DMS 273 (cell line): ENCODE results near the gene SCN9A.

Experiments used
- DNase-seq: peaks from one replicate; lab custom pipeline; 2025; ENCODE audit not compliant: unreplicated experiment; lab: John Stamatoyannopoulos, UW

Gene SCN9A

GRCh38 chr2:166184789-166185188, 191.0 kb downstream of the SCN9A start:
- DNase-seq = no peak

- no peak for DNase-seq
Observed at GRCh38 chr2:166181813-166182154, 194.0 kb downstream of the SCN9A start.

GRCh38 chr2:166180951-166181812, 194.6 kb downstream of the SCN9A start:
- DNase-seq = peak; percentile 76

DNA sequence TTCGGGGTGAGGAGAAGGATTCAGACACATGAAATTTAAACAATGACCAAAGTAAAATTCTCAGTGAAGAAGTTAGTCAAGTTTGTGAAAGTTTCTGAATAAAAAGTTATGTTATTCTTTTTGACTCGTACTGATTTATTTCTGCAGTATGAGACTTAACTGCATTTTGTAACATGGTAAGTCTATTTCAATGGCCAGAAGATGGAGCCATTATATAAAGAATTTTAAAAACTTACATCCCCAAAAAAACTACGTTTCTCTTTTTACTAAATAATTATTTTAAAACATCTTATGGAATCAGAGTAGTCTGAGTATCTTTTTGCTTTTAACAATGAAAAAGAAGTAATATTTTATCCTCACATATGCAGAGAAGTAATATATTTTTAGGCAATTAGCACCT, 196.5 kb downstream of the SCN9A start:
- no peak for DNase-seq

DNA sequence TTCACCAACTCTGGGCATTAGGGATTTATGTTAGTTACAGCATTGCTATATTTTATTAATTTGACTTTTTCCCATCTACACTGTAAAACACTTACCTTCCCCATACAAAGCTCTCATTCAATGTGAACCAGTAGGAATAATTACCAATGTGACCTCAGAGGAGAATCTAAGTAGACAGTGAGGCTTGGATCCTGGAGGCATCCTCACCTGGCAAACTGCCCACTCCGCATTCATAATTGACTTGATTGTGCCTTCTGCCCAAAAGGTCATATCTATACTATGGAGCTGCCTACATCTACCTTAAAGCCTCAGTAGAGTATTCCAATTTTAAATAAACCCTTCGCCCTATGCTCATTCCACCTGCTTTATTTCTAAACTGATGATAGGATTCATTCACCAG, 202.5 kb downstream of the SCN9A start:
- no peak for DNase-seq

- no peak for DNase-seq
Observed at GRCh38 chr2:166171216-166171615, 204.5 kb downstream of the SCN9A start.

GRCh38 chr2:166170356-166170755, 205.4 kb downstream of the SCN9A start:
- no peak for DNase-seq

GRCh38 chr2:166167449-166167848, 208.3 kb downstream of the SCN9A start:
- DNase-seq = no peak

- no peak for DNase-seq
Observed at GRCh38 chr2:166163775-166164174, 212.0 kb downstream of the SCN9A start.

DNA sequence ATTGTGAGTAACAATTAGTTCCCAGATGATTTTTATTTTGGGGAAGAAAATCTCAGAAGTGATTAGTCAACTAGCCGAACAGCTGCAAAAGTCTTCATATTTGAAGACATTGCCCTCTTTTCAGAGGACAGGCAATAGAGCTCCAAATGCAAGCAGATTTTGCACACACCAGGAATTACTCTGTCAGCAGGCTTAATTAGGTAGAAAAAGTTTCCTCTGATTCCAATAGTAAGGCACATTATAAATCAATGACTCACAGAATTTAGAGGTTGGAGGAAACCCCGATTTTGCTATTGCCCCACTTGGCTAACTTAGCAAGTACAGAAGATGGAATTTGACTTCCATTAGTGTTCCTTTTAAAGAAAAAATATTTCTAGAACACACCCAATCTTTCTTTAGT, 217.2 kb downstream of the SCN9A start:
- no peak for DNase-seq

DNA sequence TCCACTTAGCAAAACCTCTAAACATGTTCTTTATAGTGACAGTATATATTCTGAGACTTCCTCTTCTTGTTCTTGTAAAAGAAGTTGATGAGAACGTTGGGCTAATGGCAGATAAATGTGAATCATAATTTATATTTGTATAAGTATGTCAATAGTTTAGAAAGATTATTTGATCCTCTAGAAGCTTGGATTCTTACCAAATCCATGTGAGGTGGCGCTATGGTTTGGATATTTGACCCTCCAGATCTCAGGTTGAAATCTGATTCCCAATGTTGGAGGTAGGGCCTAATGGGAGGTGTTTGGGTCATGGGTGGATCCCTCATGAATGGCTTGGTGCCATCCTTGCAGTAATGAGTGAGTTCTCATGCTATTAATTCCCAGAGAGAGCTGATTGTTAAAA, 218.2 kb downstream of the SCN9A start:
- DNase-seq = no peak

DNA sequence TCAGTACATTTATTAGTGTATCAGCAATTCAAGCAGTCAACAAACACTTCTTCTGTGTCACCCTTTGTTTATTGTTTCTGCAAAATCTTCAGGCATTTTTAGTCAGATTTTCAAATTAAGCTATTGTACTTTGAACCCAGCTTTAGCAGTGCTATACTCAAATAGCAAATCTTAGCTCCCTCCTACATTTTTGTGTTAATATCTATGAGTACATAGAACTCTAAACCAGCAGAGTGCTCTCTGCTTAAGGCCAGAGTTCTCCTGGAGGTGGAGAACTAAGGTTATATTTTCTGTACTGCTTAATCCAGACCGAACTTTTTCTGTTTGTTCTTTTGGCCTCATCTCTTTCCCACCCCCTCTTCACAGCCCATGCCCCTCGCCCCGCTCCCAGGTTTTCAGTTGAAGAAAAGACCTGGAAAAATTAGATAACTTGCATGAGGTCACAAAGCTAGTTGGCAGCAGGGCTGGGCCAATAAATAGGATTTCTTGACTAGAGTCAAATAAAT, 218.7 kb downstream of the SCN9A start:
- no peak for DNase-seq

- no peak for DNase-seq
Observed at GRCh38 chr2:166155589-166155988, 220.2 kb downstream of the SCN9A start.

GRCh38 chr2:166154685-166155338, 220.9 kb downstream of the SCN9A start:
- no peak for DNase-seq

GRCh38 chr2:166152064-166152463, 223.7 kb downstream of the SCN9A start:
- no peak for DNase-seq

DNA sequence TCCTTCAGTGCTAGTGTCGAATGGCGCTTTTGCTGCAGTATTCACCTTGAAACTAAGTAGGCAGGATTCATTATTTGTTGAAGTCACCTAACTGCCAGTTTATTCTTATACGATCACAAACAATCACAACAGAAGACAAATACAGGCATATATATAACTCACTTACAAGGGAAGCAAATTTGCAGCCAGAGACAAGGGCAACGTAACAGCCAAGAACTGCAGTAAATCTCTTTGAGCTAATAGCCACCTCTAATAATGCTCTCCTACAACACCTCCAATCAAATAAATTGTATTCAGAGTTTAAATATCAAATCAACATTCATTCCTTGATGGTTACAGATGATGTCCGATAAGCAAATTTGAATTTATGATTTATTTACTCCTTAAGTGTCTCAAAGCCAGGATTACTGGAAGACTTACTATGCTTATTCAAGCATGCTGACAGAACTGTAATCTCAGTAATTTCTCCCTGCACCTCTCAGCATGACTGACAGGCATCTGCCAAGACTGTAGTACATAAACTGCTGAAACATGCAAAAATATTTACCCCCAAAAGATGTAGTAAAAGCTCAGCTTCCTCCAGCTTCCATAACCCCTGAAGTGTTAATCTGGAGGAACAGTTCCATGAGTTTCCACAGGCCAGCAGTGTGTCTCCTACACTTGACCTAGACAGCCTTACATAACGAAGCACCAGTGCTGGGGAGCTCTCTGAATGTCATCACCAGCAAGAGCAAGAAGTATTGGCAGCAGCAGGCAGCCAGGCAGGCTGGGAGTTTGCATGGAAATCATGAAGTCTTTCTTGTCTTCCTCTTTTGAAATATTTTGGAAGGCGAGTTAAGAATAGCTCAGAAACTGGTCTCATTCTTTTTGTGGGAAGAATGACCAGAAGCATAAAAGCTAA, 227.0 kb downstream of the SCN9A start:
- DNase-seq = no peak

- DNase-seq = no peak
Observed at GRCh38 chr2:166147883-166148282, 227.9 kb downstream of the SCN9A start.
